Measurements from ENCODE around the gene SLIT3. TPM values are rescaled to one million over a fixed set of nuclear protein-coding genes. Genes with fewer than 3 reads are reported as not detected.

Gene SLIT3
- total and polyA plus RNA-seq, 2 experiments from 2014 or later: 0.59 to 0.71 TPM

DNA sequence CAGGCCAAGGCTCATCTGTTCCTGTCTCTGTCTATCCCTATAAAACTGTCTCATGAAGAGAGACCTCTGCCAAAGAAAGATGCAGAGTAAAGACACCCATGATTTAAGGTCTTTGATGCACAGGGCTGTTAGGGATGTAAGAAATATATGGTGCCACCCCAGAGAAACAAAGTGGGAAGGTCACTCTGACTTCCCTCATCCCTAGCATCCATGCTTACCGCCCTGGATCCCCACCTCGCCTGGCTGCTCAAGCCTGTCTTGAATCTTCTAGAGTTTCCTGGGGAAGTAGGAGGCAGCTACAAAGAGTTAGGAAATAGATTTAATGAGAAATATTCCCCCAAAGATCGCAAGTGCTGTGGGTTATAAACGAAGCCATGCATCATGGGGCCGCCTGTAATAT is 349.2 kb downstream of the SLIT3 start:
- H3K4me1 ChIP-seq (ENCODE audit: insufficient read depth): no peaks in the 10 kb centered on the region
- no peaks in the 10 kb centered on the region for H3F3A ChIP-seq (replicated peaks; ENCODE audit: low read depth)
- Mint-ChIP-seq H3K27ac (no peak overlapping the region), H3K4me1 (peaks cover 9% of the 10 kb centered on the region), H3K9me3 (no peaks in the 10 kb centered on the region), H3K4me3 (no peak overlapping the region), H3K27me3 (ENCODE audit: insufficient read depth, low read depth, poor library complexity) (peaks cover 2% of the 10 kb centered on the region), H3K36me3 (ENCODE audit: low read depth) (no peaks in the 10 kb centered on the region)
- H3K36me3 ChIP-seq (ENCODE audit: insufficient read depth): no peaks in the 10 kb centered on the region
- H3K27ac ChIP-seq (ENCODE audit: low read depth): no peak overlapping the region
- ATAC-seq: no peak
- H3K4me2 ChIP-seq: no peak overlapping the region
- no peaks in the 10 kb centered on the region for H3K79me2 ChIP-seq (replicated peaks; ENCODE audit: insufficient read depth)
- H3K4me3 ChIP-seq: no peak overlapping the region
- H3K9me2 ChIP-seq (ENCODE audit: insufficient read depth): no peaks in the 10 kb centered on the region
- H3K27me3 ChIP-seq (ENCODE audit: insufficient read depth): no peaks in the 10 kb centered on the region
- H2AFZ ChIP-seq: no peak overlapping the region
- DNase-seq (ENCODE audit: low spot score): no peak
- H4K20me1 ChIP-seq (replicated peaks; ENCODE audit: insufficient read depth): peaks cover 4% of the 10 kb centered on the region; the same call in 1 of the 2 replicates
- no peak for TF ChIP-seq POLR2AphosphoS5 (IDR thresholded peaks at IDR 0.05; ENCODE audit: low read depth)
- TF ChIP-seq REST (IDR thresholded peaks at IDR 0.05; ENCODE audit: unreplicated experiment): no peak
- TF ChIP-seq EZH2 (IDR thresholded peaks at IDR 0.05; ENCODE audit: low read depth, unreplicated experiment): no peak
- TF ChIP-seq ZNF114 (CRISPR knock-in tag; IDR thresholded peaks at IDR 0.05): no peak
- no peak for TF ChIP-seq CTCF (conservative IDR thresholded peaks at IDR 0.05; ENCODE audit: low read depth in 2 of 2)
- no peak for TF ChIP-seq EZH2phosphoT487 (IDR thresholded peaks at IDR 0.05; ENCODE audit: unreplicated experiment)
- TF ChIP-seq NANOG (IDR thresholded peaks at IDR 0.05; ENCODE audit: borderline replicate concordance): no peak
- no peak for TF ChIP-seq JUNB (IDR thresholded peaks at IDR 0.05; ENCODE audit: unreplicated experiment)
- no peak for TF ChIP-seq ZNF331 (CRISPR knock-in tag; IDR thresholded peaks at IDR 0.05; ENCODE audit: low read depth)
- TF ChIP-seq, protein P1, sequence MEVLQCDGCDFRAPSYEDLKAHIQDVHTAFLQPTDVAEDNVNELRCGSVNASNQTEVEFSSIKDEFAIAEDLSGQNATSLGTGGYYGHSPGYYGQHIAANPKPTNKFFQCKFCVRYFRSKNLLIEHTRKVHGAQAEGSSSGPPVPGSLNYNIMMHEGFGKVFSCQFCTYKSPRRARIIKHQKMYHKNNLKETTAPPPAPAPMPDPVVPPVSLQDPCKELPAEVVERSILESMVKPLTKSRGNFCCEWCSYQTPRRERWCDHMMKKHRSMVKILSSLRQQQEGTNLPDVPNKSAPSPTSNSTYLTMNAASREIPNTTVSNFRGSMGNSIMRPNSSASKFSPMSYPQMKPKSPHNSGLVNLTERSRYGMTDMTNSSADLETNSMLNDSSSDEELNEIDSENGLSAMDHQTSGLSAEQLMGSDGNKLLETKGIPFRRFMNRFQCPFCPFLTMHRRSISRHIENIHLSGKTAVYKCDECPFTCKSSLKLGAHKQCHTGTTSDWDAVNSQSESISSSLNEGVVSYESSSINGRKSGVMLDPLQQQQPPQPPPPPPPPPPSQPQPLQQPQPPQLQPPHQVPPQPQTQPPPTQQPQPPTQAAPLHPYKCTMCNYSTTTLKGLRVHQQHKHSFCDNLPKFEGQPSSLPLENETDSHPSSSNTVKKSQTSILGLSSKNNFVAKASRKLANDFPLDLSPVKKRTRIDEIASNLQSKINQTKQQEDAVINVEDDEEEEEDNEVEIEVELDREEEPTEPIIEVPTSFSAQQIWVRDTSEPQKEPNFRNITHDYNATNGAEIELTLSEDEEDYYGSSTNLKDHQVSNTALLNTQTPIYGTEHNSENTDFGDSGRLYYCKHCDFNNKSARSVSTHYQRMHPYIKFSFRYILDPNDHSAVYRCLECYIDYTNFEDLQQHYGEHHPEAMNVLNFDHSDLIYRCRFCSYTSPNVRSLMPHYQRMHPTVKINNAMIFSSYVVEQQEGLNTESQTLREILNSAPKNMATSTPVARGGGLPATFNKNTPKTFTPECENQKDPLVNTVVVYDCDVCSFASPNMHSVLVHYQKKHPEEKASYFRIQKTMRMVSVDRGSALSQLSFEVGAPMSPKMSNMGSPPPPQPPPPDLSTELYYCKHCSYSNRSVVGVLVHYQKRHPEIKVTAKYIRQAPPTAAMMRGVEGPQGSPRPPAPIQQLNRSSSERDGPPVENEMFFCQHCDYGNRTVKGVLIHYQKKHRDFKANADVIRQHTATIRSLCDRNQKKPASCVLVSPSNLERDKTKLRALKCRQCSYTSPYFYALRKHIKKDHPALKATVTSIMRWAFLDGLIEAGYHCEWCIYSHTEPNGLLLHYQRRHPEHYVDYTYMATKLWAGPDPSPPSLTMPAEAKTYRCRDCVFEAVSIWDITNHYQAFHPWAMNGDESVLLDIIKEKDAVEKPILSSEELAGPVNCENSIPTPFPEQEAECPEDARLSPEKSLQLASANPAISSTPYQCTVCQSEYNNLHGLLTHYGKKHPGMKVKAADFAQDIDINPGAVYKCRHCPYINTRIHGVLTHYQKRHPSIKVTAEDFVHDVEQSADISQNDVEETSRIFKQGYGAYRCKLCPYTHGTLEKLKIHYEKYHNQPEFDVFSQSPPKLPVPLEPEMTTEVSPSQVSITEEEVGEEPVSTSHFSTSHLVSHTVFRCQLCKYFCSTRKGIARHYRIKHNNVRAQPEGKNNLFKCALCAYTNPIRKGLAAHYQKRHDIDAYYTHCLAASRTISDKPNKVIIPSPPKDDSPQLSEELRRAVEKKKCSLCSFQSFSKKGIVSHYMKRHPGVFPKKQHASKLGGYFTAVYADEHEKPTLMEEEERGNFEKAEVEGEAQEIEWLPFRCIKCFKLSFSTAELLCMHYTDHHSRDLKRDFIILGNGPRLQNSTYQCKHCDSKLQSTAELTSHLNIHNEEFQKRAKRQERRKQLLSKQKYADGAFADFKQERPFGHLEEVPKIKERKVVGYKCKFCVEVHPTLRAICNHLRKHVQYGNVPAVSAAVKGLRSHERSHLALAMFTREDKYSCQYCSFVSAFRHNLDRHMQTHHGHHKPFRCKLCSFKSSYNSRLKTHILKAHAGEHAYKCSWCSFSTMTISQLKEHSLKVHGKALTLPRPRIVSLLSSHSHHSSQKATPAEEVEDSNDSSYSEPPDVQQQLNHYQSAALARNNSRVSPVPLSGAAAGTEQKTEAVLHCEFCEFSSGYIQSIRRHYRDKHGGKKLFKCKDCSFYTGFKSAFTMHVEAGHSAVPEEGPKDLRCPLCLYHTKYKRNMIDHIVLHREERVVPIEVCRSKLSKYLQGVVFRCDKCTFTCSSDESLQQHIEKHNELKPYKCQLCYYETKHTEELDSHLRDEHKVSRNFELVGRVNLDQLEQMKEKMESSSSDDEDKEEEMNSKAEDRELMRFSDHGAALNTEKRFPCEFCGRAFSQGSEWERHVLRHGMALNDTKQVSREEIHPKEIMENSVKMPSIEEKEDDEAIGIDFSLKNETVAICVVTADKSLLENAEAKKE (CRISPR knock-in tag; IDR thresholded peaks at IDR 0.05): no peak
- TF ChIP-seq ETS1 (IDR thresholded peaks at IDR 0.05): no peak
- no peak for TF ChIP-seq CREB1 (CRISPR knock-in tag; IDR thresholded peaks at IDR 0.05; ENCODE audit: low read depth)

Measured in GM23338 (cell line).